GM18517 (cell line): Measurements from ENCODE around the gene NUCKS1.

ENCODE experiments used
- ATAC-seq: cut with Tn5 transposase; IDR thresholded peaks from one replicate; pipeline ENCODE4 v1.9.1; 2021; ENCODE audit warnings: mild to moderate bottlenecking, moderate library complexity; ENCODE audit not compliant: unreplicated experiment

NUCKS1 gene

DNA sequence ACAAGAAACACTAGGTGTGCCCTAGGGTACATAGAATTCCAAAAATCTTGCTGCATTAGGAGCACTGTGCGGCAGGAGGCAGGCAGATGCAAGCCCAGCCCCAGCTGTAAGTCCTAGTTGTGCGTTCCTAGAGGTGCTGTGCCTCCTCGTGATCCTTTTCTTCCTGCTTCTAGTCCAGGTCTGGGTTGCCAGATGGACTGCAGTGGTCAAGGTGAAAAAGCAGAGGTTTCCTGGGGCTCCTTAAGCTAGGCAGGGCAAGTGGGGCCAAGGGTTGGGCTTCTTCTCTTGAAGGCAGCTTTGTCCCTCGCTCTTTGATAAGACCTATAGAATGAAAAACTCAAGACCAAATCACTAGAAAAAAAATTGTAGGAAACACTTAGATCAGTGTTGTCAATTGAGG, 48.1 kb downstream of the NUCKS1 start:
- ATAC-seq, result no peak

DNA sequence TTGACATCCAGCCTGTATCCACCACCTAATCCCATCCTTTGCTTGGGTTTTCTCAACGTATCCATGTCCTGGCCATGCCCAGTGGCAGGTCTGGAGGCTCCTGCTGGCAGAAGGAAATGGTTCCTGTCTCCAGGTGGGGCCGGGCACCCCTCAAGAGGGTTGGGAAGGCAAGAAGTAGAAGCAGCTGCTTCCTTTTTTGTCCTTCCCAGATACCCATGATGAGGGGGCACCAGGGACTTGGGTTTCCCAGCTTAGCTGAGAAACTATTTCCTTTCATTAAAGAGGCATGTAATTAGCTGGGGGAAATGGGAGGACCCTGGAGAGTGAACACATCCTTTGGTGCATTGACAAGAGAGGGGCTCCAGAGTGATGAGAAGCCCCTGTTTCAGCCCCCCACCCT, 48.6 kb downstream of the NUCKS1 start:
- no peak for ATAC-seq

DNA sequence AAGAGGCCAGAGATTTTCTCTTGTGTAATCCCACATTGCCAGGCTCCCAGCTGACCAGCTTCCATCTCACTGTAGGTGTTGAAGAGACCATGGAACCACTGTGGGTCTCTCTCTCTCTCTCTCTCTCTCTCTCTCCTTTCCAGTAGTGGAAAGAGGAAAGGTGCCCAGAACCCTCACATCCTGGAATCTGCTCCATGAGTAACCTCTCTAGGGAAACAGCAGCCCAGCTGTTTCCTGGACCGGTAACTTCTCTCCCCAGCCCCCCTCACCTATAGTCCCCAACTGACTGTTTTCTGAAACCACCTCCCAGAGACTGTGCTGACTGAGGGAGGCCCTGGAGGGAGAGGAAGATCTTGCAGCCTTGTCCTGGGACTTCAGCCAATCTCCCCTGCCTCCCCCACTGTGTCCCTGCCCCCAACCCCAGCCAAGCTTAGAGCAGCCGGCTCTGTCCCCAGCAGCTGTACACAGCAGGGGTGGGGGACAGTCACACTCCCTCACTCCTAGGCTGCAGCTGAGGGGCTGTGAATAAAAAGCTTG, 49.0 kb downstream of the NUCKS1 start:
- no peak for ATAC-seq

DNA sequence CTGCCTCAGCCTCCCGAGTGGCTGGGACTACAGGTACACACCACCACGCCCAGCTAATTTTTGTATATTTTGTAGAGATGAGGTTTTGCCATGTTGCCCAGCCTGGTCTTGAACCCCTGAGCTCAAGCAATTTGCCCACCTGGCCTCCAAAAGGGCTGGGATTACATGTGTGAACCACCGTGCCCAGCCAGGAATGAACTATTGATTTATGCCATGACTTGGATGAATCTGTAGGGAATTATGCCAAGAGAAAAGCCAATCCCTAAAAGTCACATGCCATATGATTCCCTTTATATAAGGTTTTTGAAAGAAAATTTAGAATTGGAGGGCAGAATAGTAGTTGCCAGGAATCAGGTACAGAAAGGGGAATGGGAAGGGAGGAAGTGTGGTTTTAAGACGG, 50.6 kb downstream of the NUCKS1 start:
- ATAC-seq, result no peak

DNA sequence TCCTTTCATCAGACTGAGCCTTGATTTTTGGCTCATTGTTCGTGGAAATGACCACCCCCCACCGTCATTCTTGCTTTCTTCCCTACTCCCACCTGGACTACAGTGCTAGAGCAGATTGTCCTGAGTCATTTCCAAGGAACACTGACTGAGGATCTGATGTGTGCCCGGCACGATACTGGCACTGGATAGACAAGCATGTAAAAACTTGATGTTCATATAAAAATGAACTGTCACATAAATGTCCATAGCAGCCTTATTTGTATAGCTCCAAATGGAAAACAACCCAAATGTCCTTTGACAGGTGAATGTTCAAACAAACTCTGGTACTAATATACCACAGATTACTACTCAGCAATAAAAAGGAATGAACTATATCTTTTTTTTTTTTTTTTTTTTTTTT, 51.1 kb downstream of the NUCKS1 start:
- ATAC-seq, result no peak

DNA sequence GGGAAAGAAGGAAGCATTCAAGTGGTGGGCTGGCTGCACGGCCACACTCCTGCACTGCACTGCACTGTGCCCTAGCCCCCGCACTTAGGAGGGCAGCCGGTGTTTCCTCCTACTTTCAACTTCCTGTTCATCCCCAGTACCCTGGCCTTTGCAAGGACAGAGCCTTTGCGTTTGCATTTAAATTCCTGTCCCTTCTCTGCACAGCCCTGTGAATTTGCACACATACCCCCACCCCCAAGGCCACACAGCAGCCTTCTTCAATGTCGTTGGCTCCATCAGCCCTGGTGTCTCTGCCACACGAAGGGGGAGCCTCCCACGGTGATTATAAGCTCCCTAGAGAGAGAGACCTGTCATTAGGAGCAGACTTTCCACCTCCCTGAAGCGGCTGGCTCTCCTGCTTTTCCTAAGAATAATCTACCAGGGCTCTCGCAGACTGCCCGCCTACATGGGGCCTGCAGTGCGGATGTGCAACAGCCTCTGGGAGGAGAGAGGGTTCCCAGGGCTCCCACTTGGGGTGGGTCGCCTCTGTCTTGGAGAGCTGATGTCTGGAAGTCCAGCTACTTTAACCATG, 56.5 kb downstream of the NUCKS1 start:
- no peak for ATAC-seq

DNA sequence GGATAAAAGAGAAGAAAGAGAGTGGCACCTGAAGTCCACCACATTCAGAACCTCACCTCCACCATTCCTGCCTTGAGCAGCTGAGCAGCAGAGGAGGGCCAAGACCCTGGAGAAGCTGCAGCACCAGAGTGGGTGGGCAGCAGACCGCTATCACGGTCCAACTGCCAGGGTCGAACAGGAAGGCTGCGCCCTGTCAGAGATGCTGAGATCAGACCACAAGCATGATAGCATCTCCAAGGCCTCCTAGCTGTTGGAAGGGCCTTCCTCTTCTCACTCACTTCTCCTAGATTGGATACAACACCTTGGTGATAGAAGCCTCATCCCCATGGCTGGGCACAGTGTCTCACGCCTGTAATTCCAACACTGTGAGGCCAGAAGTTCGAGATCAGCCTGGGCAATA, 57.6 kb downstream of the NUCKS1 start:
- ATAC-seq, result no peak

DNA sequence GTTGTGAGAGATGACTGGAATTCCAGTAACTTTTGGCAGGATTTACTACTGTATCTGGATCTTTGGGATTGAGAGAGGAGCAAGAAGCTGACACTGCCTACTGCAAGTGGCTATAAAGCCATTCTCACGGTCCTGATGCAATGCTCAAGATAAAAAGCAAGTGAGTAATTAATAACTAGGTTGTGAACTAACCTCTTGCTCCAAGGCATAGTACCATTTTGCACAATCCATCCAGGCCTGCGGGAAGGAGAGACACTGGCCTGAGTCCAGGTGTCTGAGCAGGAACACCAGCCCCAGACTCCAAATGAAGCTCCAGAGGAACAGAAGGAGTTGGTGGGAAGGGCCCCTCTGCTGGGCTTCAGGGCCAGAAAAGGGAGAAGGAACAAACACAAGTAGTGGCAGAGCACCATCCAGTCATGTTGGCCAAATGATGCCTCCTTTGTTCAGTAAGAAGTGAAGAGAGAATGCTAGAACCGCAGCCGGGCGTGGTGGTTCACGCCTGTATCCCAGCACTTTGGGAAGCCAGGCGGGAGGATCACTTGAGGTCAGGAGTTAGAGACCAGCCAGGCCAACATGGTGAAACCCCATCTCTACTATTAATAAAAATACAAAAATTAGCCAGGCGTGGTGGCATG, 59.7 kb downstream of the NUCKS1 start:
- ATAC-seq, result no peak

DNA sequence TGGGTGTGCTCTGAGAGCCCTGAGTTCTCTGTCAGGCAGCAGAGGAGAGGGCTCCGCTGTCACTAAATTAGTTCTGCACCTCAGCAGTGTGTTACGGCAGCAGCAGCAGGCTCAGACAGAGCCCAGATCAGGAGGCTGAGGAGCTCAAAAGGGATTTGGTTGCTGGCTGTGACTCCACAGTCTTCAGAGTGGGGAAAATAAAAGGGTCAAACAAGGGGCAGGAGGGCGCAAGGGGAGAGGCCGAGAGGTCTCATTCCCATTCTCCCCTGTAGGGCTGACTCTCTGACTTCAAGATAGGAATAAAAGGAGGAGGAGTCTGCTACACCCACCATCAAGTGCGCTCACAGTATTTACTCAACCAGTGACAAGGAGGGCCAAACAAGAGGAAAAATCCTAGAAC, 60.5 kb downstream of the NUCKS1 start:
- no peak for ATAC-seq

DNA sequence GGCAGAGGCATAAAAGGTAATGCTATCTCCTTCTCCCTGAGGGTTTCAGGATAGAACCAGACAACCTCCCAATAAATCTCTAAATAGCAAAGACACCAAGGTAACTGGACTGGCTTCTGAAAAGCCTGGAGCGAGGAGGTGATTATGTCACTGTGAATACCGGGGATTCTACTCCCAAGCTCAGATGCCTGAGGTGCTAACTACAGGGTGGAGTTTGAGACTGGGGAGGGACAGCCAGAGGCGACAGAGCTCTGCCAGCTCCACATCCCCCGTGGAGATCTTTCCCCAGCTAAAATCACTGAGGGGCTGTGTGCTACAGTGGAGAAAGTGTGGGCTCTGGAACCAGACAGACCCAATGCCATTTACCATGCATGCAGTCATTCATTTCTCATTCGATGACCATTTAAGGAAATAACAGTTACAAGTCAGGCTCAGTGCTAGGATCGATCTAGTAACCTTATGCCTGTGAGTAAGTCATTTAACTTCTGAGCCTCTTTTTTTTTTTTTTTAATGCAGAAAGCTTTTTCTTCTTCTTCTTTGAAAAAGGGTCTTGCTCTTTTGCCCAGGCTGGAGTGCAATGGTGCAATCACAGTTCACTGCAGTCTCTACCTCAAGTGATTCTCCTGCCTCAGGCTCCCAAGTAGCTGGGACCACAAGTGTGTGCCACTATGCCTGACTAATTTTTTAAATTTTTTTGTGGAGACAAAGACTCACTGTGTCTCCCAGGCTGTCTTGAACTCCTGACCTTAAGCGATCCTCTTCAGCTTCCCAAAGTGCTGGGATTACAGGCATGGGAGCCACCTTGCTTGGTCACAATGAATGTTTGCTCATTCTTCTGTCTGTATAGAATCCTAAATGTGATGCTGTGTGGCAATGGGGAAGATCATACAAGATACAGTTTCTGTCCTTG, 61.6 kb downstream of the NUCKS1 start:
- no peak for ATAC-seq

DNA sequence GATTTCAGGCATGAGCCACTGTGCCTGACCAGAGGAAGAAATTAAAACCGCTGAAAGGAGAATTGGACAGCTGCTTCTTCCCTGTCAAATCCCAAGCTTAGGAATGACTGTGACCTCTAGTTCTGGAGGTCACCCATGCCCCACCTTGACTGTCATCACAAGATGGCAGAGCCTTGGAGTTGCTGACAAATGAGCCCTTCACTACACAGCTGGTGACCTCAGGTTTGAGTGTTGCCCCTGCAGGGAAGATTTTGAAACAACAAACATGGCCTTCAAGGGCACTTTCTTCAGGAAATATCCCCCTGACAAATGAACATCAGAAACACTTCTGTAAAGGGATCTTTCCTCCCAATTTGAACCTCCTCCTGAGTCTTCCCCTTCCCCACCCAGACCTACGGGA, 62.7 kb downstream of the NUCKS1 start:
- ATAC-seq, result no peak

DNA sequence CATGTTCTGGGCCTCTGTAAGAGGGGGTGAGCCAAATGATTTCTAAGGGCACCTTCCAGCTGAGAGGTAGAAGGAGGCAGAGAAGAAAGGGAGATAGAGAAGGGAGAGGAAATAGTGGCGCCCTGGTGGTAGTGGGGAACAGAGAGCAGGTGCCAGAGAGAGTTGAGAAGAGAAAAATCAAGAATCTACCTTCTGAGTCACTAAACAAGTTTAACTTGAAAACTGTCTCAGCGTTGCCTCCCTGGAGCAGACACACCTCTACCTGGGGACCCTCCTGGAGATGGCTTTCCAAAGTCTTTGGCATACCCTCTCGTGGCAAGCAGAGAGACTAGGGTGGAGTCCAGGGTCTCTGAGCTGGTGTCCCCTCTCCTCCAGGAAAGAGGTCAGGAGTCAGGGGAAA, 68.6 kb downstream of the NUCKS1 start:
- ATAC-seq, result no peak

DNA sequence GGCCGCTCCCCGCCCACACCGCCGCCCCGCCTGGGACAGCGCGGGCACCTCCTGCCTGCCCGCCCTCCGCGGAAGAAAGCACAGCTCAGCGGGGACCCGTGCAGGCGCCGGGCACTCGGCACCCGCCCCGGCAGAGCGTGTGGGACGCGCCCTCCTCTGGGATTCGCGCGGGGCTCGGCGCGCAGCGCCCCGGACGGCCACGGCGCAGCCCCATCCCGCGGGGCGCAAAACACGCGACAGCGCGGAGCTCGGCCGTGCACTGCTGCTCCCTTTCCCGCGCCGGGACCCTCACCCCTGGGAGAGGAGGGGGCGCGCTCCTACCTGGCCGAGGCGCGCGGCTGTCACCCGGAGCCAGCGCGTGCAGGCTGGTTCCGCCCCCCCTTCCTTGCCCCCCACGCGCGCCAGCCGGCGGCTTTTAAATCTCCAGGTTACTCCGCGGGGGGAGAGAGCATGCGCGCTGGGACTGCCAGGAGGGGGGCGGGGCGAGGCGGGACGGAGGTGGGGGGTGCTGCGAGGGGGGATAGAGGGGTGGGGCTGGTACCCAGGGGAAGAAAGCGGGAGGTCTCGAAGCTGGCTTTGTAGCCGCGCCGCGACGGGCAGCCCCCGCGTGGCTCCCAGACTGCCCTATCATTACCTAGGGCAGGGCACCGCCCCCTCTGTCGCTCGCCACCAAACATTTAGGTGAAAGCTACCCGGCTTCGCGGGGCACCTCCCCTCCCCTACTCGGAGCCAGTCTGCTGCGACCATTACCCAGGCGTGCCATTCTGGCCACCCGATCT, 69.7 kb downstream of the NUCKS1 start, which contains the start of gene SLC45A3:
SLC45A3 (minus strand) TSS at position 437 of the 779 bp plus-strand sequence. CDS start 15,853 bp downstream, outside the sequence.
- no peak for ATAC-seq

DNA sequence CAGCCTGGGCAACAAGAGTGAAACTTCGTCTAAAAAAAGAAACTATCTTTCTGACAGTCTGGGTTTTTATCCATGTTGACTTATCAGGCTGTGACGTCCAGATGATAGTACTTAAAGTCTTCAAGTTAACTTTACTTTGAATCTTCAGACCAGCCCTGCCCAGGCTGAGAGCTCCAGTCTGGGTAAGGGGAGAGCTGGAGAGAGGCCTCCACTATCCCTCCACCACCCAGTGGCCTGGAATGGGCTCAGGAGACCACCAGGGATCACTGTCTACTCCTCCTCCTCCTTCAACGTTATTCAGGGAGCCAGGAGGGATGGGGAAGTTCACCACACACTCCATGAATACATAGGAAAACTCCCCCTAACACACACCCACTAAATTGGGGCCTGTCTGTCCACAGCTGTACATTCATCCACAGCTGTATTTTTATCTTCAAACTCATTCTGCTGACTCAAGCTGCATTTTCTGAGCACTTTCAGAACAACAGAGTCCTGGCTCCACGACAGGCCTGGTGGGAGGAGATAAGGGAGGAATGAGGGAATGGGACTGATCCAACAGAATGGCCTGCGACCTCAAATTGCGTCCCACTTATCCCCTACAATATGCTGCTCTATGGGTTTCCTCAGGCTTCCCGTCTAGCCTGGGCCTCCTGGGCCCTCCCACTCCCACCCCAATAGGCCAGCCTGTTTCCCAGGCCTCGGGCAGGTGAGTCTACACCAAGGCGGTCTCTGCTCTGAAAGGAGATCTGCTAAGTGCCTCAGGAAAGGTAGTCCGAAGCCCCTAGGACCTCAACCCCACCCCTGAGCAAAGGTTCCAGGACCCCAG, 71.5 kb downstream of the NUCKS1 start:
- no peak for ATAC-seq

DNA sequence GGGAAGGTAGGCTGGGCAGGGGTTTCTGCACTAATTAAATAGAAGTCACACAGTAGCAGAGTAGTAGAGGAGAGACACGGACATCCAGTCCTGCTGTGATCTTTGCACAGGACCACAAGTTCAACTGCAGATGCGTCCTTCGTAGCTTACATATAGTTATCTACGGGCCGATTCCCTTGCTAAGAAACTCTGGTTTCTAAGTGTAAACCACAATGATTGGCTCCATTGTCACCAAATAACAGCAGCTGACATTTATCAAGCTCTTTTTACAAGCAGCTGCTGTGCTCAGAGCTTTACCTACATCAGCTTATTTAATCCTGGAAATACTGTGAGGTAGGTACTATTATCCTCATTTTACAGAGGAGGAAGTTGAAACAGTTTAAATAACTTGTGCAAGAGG, 72.8 kb downstream of the NUCKS1 start:
- ATAC-seq, result no peak

DNA sequence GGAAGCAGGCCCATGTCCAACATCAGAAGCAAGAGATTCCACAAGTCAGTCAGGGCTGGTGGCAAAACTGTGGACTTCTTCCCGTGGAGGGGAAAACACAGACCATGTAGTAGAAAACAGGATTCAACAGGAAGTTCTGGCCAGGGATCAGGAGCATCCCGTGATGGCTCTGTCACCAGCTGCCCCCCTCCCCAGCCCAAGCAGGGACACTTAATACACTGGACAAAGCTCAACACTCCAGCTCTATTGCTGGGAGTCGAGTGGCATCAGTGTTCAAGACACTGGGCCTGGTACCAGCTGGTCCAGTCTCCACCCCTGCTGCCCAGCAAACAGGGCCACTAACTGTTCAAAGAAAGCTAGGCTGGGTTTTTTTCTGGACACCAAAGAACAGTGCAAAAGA, 73.4 kb downstream of the NUCKS1 start:
- no peak for ATAC-seq

DNA sequence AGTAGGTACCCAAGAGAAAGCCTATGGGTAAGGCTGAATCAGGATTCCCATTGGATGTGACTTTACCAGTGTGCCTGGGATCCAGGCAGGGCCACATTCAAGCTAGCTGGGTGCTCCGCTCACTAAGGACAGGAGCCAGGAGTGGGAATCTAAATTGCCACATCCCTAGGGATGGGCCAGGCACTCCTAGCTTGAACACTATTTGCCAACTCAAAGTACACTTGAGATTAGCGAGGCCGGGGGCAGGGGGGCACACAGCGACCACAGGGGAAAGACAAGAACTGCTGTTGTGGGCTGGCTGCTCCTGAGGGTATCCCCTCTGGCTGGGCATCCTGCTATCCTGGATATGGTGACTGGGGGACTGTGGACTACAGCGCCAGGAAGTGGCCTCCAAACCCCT, 74.0 kb downstream of the NUCKS1 start:
- ATAC-seq, result no peak

DNA sequence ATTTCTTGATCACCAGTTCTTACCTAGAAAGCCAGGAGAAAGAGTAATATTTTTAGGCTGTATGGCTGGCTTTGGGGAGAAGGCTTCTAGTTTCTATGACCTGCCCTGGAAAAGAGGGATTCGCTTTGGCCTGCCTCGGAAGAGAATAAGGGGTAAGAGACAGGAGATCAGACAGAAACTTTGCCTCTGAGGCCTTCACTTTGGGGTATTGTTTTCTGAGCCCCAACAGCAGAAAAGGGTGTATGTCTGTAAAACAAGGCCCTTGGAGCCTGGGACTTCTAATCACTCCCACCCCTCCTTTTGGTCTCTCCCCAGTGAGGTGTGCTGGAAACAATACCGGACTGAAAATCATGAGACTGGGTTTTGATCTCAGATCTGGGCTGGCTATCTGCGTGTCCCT, 74.7 kb downstream of the NUCKS1 start:
- no peak for ATAC-seq

DNA sequence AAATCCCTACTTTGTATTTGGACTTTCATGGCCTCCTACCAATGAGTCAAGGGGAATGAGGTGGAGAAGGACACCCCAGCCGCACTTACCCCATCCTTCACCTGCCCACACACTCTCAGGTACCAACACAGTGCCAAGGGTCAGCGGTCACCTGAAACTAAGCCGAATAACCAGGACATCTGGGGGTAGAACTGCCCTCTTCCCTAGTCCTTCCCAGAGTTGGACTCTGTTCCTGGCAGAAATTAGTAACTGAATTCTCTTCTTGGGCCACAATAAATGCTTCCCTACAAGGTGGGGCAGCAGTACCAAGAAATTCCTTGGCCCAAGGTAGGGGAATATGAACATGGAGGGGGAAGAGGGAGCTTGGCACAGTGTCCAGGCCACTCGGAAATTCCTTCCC, 77.0 kb downstream of the NUCKS1 start:
- no peak for ATAC-seq

DNA sequence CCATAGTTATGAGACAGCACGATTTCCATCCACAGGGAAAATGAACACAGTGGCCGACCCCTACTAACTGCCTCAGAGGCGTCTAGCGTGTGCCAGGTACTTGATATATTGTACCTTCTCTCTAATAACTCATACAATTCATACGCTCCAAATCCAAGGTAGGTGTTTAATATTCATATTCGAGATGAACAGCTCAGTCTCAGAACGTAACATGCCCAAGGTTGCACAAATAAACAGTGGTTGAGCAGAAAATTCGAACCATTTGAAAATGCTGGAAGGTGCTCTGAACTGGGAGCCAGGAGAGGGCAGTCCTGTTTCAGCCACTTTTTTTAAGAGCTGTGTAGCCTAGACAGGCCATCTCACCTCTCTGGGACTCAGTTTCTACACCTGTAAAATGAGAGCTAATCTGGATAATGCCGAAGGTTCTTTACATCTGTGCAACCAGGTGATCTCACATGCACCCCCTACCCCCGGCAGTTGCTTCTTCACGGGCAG, 77.5 kb downstream of the NUCKS1 start:
- no peak for ATAC-seq
